NCI-H82 treated with DMSO at 0.1 percent for 48 hours (cell line): Measurements from ENCODE around the gene CASZ1.

ENCODE experiments used
- DNase-seq: peaks from one replicate; lab custom pipeline; 2025; ENCODE audit not compliant: unreplicated experiment; lab: John Stamatoyannopoulos, UW

CASZ1 gene

DNA sequence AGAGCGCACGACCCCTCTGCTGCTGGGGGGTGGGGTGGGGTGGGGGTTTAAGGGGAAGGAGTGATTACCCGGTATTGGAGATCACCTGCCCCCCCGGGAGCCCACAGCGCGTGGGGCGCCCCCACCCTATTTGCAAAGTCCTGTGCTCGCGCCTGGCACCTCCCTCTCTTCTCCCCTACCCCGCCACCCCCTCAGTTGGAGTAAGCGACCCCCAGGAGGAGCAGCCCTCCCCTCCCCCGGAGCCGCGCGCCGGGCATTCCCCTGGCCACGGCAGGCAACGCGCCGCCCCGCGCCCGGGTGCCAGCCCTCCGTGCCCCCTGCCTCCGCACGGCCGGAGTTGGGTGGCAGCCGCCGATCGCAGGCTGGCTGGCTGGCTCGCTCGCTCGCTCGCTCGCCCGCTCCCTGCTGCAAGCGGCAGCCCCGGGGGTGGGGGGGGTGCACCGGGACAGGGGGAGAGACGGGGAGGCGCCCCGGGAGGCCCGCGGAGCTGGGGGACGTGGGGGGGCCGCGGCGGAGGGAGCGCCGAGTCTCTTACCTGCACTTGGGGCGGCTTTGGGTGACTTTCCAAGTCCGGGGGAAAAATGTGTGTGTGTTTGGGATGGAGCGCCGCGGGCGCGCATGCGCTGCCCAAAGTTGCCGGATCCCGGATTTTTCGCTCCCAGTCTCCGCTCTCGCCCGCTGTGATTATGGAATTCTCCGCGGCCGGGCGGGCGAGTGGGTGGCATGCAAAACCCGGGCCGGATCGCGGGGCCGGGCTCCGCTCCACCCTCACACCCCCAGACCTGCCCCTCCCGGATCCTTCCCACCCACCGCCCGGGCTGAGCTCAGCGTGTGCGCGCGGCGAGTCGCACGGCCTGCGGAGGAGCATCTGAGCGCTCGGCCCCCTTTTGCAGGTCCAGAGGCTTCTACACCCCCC, at the start of gene CASZ1:
Gene CASZ1, minus strand, starts transcription at position 618 of the 916 bp plus-strand sequence. CDS start 102,757 bp downstream, outside the sequence.
- peak; percentile 94 for DNase-seq

DNA sequence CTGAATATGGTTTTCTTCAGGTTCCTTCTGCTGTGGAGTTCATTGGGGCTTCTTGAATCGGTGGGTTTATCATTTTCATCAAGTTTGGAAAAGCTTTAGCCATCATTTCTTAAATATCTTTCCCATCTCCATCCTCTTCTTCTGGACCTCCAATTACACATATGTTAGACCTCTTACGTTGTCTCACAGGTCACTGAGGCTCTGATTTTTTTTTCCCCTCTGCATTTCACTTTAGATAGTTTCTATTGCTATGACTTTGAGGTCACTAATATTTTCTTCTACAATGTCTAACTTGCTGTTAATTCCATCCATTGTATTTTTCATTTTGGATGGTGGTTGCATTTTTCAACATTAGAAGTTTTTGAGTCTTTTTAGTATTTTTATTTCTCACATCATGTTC, 47.3 kb upstream of the CASZ1 start:
- no peak for DNase-seq

DNA sequence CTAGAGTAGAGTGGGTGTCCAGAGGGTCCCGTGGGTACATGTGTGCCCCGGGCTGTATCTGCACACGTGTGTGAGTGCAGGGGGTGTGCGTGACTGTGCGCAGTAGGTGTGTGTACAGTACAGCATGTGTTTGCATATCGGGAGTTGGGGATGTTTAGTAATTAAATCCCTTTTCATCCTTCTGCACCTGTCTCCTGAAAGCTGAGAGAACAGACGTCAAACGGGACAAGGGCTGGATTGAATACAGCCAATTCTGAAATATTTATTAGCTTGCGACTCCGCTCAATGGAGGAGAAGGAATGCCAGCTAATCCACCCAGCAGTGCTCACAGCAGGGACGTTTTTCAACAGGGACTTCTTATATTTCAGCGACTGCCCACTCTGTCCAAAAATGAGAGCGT, 44.7 kb upstream of the CASZ1 start:
- DNase-seq: peak; percentile 20

- DNase-seq: no peak
These were observed 42.8 kb upstream of the CASZ1 start for GRCh38 chr1:10839188-10839770.

- DNase-seq: no peak
These were observed 42.1 kb upstream of the CASZ1 start for GRCh38 chr1:10838541-10838940.

GRCh38 chr1:10836726-10837125, 40.3 kb upstream of the CASZ1 start:
- DNase-seq: no peak

- peak; percentile 83 for DNase-seq
These were observed 39.5 kb upstream of the CASZ1 start for GRCh38 chr1:10835822-10836421.

DNA sequence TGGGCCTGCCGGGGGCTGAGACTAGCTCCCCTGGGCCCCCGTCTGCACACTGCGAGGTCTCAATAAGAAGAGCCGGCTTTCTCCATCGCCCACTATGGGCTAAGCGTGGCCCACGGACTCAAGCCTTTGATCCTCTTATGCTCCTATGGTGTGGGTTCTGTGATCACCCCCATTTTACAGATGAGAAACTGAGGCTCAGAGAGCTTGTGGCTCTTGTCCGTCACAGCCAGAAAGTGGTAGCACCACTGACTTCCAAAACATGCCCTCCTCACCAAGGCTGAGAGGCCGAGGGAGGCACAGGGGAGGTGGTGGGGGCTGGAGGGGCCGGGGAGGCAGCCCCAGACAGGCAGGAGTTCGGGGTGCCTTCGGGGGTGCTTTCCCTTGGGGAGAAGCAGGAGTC, 39.0 kb upstream of the CASZ1 start:
- DNase-seq: no peak

- DNase-seq: no peak
These were observed 38.4 kb upstream of the CASZ1 start for GRCh38 chr1:10834770-10835412.

GRCh38 chr1:10833630-10834557, 37.4 kb upstream of the CASZ1 start:
- no peak for DNase-seq

GRCh38 chr1:10832703-10833102, 36.3 kb upstream of the CASZ1 start:
- no peak for DNase-seq

DNA sequence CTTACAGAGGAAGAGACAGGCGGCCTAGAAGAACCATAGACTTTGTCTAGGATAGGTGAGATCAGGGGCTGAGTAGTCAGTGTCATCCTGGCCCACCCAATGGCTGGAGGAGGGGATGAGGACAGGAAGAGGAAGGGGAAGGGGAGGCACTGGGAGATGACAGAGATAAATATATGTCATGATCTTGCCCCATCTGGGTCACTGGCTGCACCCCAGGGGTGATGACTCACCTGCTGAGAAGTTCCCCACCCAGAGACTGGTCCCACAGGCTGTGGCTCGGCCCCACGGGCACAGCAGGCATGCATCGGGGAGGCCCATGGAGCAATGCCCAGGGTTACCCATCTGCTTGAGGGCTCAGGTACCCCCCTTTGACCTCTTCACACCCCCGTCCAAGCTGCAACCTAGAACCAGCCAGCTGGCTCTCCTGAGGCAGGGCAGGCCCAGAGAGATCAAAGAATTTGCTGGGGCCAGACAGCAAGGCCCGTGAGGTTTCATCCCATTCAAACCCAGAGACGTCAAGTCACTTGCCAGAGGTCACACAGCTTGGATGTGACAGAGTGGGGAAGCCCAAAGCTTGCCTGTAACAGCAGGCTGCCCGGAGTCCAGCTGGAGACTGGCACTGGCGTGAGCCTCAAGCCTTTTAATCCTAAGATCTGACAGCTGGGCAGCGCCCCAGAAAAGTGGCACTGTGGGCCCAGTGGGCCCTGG, 34.7 kb upstream of the CASZ1 start:
- no peak for DNase-seq

GRCh38 chr1:10829965-10830515, 33.6 kb upstream of the CASZ1 start:
- no peak for DNase-seq

- DNase-seq: no peak
These were observed 32.8 kb upstream of the CASZ1 start for GRCh38 chr1:10829067-10829818.

DNA sequence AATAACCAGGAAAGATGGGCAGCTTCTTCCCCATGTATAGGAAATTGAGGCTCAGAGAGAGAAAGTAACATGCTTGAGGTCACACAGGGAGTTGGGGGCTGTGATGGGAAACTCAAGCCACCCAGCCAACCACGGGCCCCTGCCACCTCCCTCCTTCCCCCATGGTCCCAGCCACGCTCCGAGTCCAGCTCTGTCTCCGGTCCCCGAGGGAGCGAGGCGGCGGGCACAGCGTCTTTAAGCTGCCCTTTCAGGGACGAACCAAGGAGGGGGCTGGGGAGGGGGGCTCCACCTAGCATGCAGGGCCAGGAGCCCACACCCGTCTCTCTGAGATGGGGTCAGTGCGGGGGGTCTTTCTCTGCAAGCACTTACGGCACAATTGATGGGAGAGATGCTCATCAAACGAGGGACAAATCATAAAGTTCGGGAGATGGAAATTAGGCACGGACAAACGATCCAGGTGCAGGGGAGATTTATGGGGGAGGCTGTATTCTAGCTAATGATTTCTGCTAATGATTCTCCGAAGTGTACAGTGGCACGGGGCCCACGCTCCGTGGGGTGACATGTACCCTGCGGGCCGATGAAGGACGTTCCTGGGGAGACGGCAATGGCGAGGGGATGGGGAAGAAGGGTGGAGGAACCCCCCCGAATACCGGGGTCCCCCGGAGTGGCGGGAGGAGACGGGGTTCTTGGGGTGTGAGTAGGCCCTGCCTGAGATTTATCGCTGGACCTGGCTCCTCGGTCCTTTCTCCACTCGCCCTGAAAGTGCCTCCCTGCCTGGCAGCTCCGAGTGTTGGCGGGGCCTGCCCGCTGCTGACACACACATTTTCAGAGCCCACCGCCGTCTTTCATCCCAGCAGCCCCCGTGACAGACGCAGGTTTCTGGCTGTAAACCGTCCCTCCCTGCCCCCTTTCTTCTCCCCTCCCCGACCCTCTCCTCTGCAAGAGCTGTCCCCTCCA, 31.2 kb upstream of the CASZ1 start:
- DNase-seq: no peak

GRCh38 chr1:10825592-10825991, 29.1 kb upstream of the CASZ1 start:
- DNase-seq: no peak

DNA sequence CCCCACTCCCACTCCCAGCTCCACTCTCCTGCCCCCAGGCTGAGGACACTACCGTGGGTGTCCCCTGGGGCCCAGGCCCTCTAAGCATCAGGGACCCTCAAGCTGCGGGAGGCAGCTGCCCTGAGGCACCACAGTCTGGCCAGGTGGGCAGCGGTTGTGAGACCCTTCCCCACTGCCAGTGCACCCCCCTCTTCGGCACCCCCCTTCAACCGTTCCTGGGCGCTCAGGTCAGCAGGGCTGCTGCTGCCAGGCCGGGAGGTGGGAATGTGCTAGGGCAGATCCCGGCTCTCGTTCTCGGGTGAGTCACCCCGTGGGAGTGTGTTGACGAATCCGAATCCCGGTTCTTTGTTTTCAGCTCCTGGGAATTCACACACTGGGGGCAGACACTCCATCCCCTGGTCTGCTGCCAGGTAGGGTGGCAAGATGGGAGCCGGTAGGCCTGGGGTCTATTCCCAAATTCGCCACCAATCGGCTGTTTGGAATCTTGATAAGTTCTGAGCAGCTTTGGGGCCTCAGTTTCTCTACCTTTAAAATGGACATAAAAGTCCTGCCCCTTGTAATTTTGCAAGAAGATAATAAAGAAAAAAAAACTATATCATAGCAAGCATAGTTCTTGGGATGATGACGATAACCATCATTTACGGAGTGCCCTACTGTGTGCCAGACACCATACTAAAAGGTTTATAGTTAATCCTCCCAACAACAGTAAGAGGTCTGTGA, 28.5 kb upstream of the CASZ1 start:
- no peak for DNase-seq
